Karpas-422 (cell line): ENCODE results near the gene UNC79. TPM values are rescaled to one million over a fixed set of nuclear protein-coding genes. Genes with fewer than 3 reads are reported as not detected.
"Not testable (repeated sequence)": the region's sequence is repeated elsewhere in the genome, so short reads cannot be mapped to it uniquely, and the experiment has no call there.

ENCODE experiments used
- DNase-seq: peaks from one replicate; pipeline ENCODE4 v3.0.0-alpha.2; 2015
- H2AFZ ChIP-seq: fragments of 200-600 bp; sonication (generic); 2 replicates; pipeline ENCODE4 v1.6.1; 2014; ENCODE audit warnings: antibody characterized with exemption, low read length, mixed read lengths
- H3K27ac ChIP-seq: fragments of 200-600 bp; sonication (generic); 2 replicates; pipeline ENCODE4 v1.5.1; 2014; ENCODE audit warnings: mild to moderate bottlenecking, low read length, moderate library complexity
- H3K27me3 ChIP-seq: fragments of 200-600 bp; sonication (generic); 2 replicates; pipeline ENCODE4 v1.6.1; 2014; ENCODE audit warnings: low read length, mixed read lengths
- H3K36me3 ChIP-seq: fragments of 200-600 bp; sonication (generic); 2 replicates; pipeline ENCODE4 v1.6.1; 2014; ENCODE audit warnings: low read length, mixed read lengths; ENCODE audit not compliant: insufficient read depth
- H3K4me1 ChIP-seq: fragments of 200-600 bp; sonication (generic); 2 replicates; pipeline ENCODE4 v1.6.1; 2014; ENCODE audit warnings: mild to moderate bottlenecking, low read length, mixed read lengths
- H3K4me2 ChIP-seq: fragments of 200-600 bp; sonication (generic); 2 replicates; pipeline ENCODE4 v1.6.1; 2014; ENCODE audit warnings: low read length, low read depth, mild to moderate bottlenecking; ENCODE audit not compliant: poor library complexity, severe bottlenecking
- H3K4me3 ChIP-seq: fragments of 200-600 bp; sonication (generic); 2 replicates; pipeline ENCODE4 v1.5.1; 2014; ENCODE audit warnings: mild to moderate bottlenecking, antibody characterized with exemption, low read length, mixed read lengths
- H3K79me2 ChIP-seq: fragments of 200-600 bp; sonication (generic); 2 replicates; pipeline ENCODE4 v1.6.1; 2014; ENCODE audit warnings: mild to moderate bottlenecking, low read length, mixed read lengths
- H3K9ac ChIP-seq: fragments of 200-600 bp; sonication (generic); 2 replicates; pipeline ENCODE4 v1.6.0; 2014; ENCODE audit warnings: low read length
- H3K9me2 ChIP-seq: fragments of 200-600 bp; sonication (generic), shearing (Covaris generic); replicated peaks from 2 replicates; pipeline ENCODE4 v1.6.0; 2014; ENCODE audit warnings: mild to moderate bottlenecking, low read length, moderate library complexity; ENCODE audit not compliant: insufficient read depth
- H3K9me3 ChIP-seq: fragments of 300-700, 200-600 bp; sonication (generic); 2 replicates; pipeline ENCODE4 v1.6.1; 2014; ENCODE audit warnings: low read length, mixed read lengths
- H4K20me1 ChIP-seq: fragments of 200-600 bp; sonication (generic); 2 replicates; pipeline ENCODE4 v1.6.1; 2014; ENCODE audit warnings: mild to moderate bottlenecking, antibody characterized with exemption, low read length, low read depth; ENCODE audit not compliant: insufficient read depth
- total RNA-seq: library from RNA; depleted of rRNA; stranded (reverse); fragments of >200 nt; shearing (Covaris generic); gene quantifications from 2 replicates; pipeline ENCODE4 v1.2.3, GENCODE V29; 2014; ENCODE audit warnings: low replicate concordance

Gene UNC79
- total RNA-seq, 1 experiment from 2014 or later: 0.19 TPM

GRCh38 chr14:93410893-93411292 lies 19.8 kb upstream of the UNC79 start:
- no peak overlapping the region for H3K4me2 ChIP-seq
- H3K9me3 ChIP-seq: no peaks in the 10 kb centered on the region
- H4K20me1 ChIP-seq: no peaks in the 10 kb centered on the region
- no peak overlapping the region for H2AFZ ChIP-seq
- no peaks in the 10 kb centered on the region for H3K4me1 ChIP-seq
- no peak overlapping the region for H3K4me3 ChIP-seq
- H3K27ac ChIP-seq: no peak overlapping the region
- H3K36me3 ChIP-seq: no peaks in the 10 kb centered on the region
- no peaks in the 10 kb centered on the region for H3K79me2 ChIP-seq
- no peaks in the 10 kb centered on the region; the same call in 1 of the 2 replicates for H3K27me3 ChIP-seq
- H3K9ac ChIP-seq: no peak overlapping the region
- DNase-seq: no peak
- no peaks in the 10 kb centered on the region for H3K9me2 ChIP-seq

GRCh38 chr14:93425136-93425535 lies 5.6 kb upstream of the UNC79 start:
- not testable (repeated sequence) for H3K9me3 ChIP-seq, H3K9ac ChIP-seq, H3K79me2 ChIP-seq, DNase-seq, H3K4me3 ChIP-seq, H2AFZ ChIP-seq, H3K9me2 ChIP-seq, H3K27me3 ChIP-seq, H4K20me1 ChIP-seq, H3K27ac ChIP-seq, H3K4me2 ChIP-seq, H3K36me3 ChIP-seq, H3K4me1 ChIP-seq

GRCh38 chr14:93426750-93427149 lies 4.0 kb upstream of the UNC79 start:
- no peak overlapping the region for H3K4me3 ChIP-seq
- no peaks in the 10 kb centered on the region for H3K79me2 ChIP-seq
- H3K27ac ChIP-seq: no peak overlapping the region
- H3K27me3 ChIP-seq: no peaks in the 10 kb centered on the region; the same call in 1 of the 2 replicates
- H3K4me1 ChIP-seq: no peaks in the 10 kb centered on the region
- H4K20me1 ChIP-seq: no peaks in the 10 kb centered on the region
- no peak for DNase-seq
- H3K9ac ChIP-seq: no peak overlapping the region
- no peaks in the 10 kb centered on the region; the same call in 1 of the 2 replicates for H3K36me3 ChIP-seq
- H3K9me3 ChIP-seq: peaks cover 7% of the 10 kb centered on the region; the same call in 1 of the 2 replicates
- no peaks in the 10 kb centered on the region for H3K9me2 ChIP-seq
- no peak overlapping the region for H2AFZ ChIP-seq
- H3K4me2 ChIP-seq: no peak overlapping the region

GRCh38 chr14:93431036-93431670 lies 414 bp downstream of the UNC79 start:
- H3K9ac ChIP-seq: no peak overlapping the region
- no peaks in the 10 kb centered on the region for H3K9me2 ChIP-seq
- H4K20me1 ChIP-seq: no peaks in the 10 kb centered on the region
- no peak for DNase-seq
- no peaks in the 10 kb centered on the region; the same call in 1 of the 2 replicates for H3K36me3 ChIP-seq
- no peak overlapping the region for H2AFZ ChIP-seq
- peaks cover 7% of the 10 kb centered on the region; the same call in 1 of the 2 replicates for H3K9me3 ChIP-seq
- H3K4me3 ChIP-seq: no peak overlapping the region
- H3K4me2 ChIP-seq: no peak overlapping the region
- peaks cover 3% of the 10 kb centered on the region; the same call in 1 of the 2 replicates for H3K27me3 ChIP-seq
- H3K27ac ChIP-seq: no peak overlapping the region
- no peaks in the 10 kb centered on the region for H3K79me2 ChIP-seq
- H3K4me1 ChIP-seq: peaks cover 5% of the 10 kb centered on the region

- Histone ChIP-seq H3K9me2 (no peaks in the 10 kb centered on the region), H3K9me3 (no peaks in the 10 kb centered on the region), H2AFZ (no peak overlapping the region), H3K79me2 (no peaks in the 10 kb centered on the region), H3K9ac (no peak overlapping the region), H3K4me2 (no peak overlapping the region), H3K27me3 (no peaks in the 10 kb centered on the region), H3K4me3 (no peak overlapping the region), H3K36me3 (no peaks in the 10 kb centered on the region), H3K4me1 (no peaks in the 10 kb centered on the region), H4K20me1 (no peaks in the 10 kb centered on the region), H3K27ac (no peak overlapping the region)
- DNase-seq: no peak
Observed at GRCh38 chr14:93454224-93454623, 23.5 kb downstream of the UNC79 start.

GRCh38 chr14:93456356-93456755 lies 25.6 kb downstream of the UNC79 start:
- Histone ChIP-seq H3K9me2 (no peaks in the 10 kb centered on the region), H3K4me2 (no peak overlapping the region), H3K27me3 (no peaks in the 10 kb centered on the region), H4K20me1 (no peaks in the 10 kb centered on the region), H3K9ac (no peak overlapping the region), H3K79me2 (no peaks in the 10 kb centered on the region), H3K36me3 (no peaks in the 10 kb centered on the region), H3K4me3 (no peak overlapping the region), H2AFZ (no peak overlapping the region), H3K4me1 (no peaks in the 10 kb centered on the region), H3K9me3 (no peaks in the 10 kb centered on the region), H3K27ac (no peak overlapping the region)
- DNase-seq: no peak

- H3K4me3 ChIP-seq: no peak overlapping the region
- no peaks in the 10 kb centered on the region for H3K27me3 ChIP-seq
- no peaks in the 10 kb centered on the region for H3K4me1 ChIP-seq
- no peaks in the 10 kb centered on the region for H3K9me2 ChIP-seq
- H3K36me3 ChIP-seq: no peaks in the 10 kb centered on the region
- H2AFZ ChIP-seq: no peak overlapping the region
- no peaks in the 10 kb centered on the region for H3K79me2 ChIP-seq
- no peaks in the 10 kb centered on the region for H3K9me3 ChIP-seq
- H4K20me1 ChIP-seq: no peaks in the 10 kb centered on the region
- H3K4me2 ChIP-seq: no peak overlapping the region
- no peak for DNase-seq
- no peak overlapping the region for H3K27ac ChIP-seq
- H3K9ac ChIP-seq: no peak overlapping the region
Observed at GRCh38 chr14:93458234-93458633, 27.5 kb downstream of the UNC79 start.

- H3K27ac ChIP-seq: no peak overlapping the region
- no peak for DNase-seq
- H4K20me1 ChIP-seq: no peaks in the 10 kb centered on the region
- H3K4me2 ChIP-seq: no peak overlapping the region
- H3K9ac ChIP-seq: no peak overlapping the region
- H3K27me3 ChIP-seq: no peaks in the 10 kb centered on the region
- H3K36me3 ChIP-seq: no peaks in the 10 kb centered on the region
- no peaks in the 10 kb centered on the region for H3K9me2 ChIP-seq
- H3K9me3 ChIP-seq: no peaks in the 10 kb centered on the region
- H3K4me1 ChIP-seq: no peaks in the 10 kb centered on the region
- no peaks in the 10 kb centered on the region for H3K79me2 ChIP-seq
- no peak overlapping the region for H3K4me3 ChIP-seq
- no peak overlapping the region for H2AFZ ChIP-seq
Observed at GRCh38 chr14:93462479-93462878, 31.7 kb downstream of the UNC79 start.
